ENCODE measurements around the gene TOR3A. TPM values are rescaled to one million over a fixed set of nuclear protein-coding genes. Genes with fewer than 3 reads are reported as not detected.
A peak's percentile ranks its signal among the peaks of the same experiment; 100 is the strongest.

TOR3A gene
- polyA plus RNA-seq, 1 of the 3 experiments (the other 2 are of a cell fraction) = 29.9 TPM

GRCh38 chr1:179120736-179121135, 38.9 kb downstream of the TOR3A start:
- peak overlapping the region in 1 of 2 experiments; percentile 54; a peak in 1 of 4 replicates for H3K27ac ChIP-seq (ENCODE audit: low read depth in 2 of 2, low read length in 1 of 2)
- H3F3A ChIP-seq (replicated peaks; ENCODE audit: insufficient read depth) = peaks cover 10% of the 10 kb centered on the region
- no peak overlapping the region for H3K4me3 ChIP-seq (ENCODE audit: low read depth in 2 of 2, low read length in 1 of 2)
- H2AFZ ChIP-seq (ENCODE audit: low read depth) = no peak overlapping the region
- CTCF ChIA-PET = interaction anchor here (0.6 to 4.4 kb wide), 26 partner anchors 9 to 248 kb away, joined by 3 to 31 read pairs (median 4); partner anchors contain the start of gene SOAT1
- peaks cover 83% of the 10 kb centered on the region for H3K79me2 ChIP-seq (ENCODE audit: insufficient read depth)
- H3K27me3 ChIP-seq (ENCODE audit: insufficient read depth) = no peaks in the 10 kb centered on the region
- 0 out of 2 replicates have a peak, but pooled peaks cover 3% of the 10 kb centered on the region for H4K20me1 ChIP-seq (ENCODE audit: insufficient read depth)
- POLR2A ChIA-PET = no interaction called here
- H3K9ac ChIP-seq = no peak overlapping the region
- H3K9me3 ChIP-seq = no peaks in the 10 kb centered on the region
- 100% methylated on average over 2 of the region's 2 CpGs for WGBS (ENCODE audit: low lambda C conversion rate)
- no peak overlapping the region for H3K4me2 ChIP-seq
- H3K4me1 ChIP-seq (ENCODE audit: control insufficient read depth in 1 of 2, insufficient read depth in 2 of 2, low read depth in 1 of 2, low read length in 1 of 2) = peaks cover 2 to 7% of the 10 kb centered on the region in 2 experiments; a peak in 2 of 4 replicates
- H3K36me3 ChIP-seq (replicated peaks in 1 of 2; ENCODE audit: control insufficient read depth in 1 of 2, insufficient read depth in 2 of 2, low read length in 1 of 2) = peaks cover 39 to 84% of the 10 kb centered on the region in 2 experiments
- TF ChIP-seq SIN3A (IDR thresholded peaks at IDR 0.05; ENCODE audit: borderline replicate concordance, low read depth, low read length) = no peak
- no peak for TF ChIP-seq GABPA (IDR thresholded peaks at IDR 0.05; ENCODE audit: low read depth)
- TF ChIP-seq JUND (IDR thresholded peaks at IDR 0.05) = no peak
- TF ChIP-seq, protein P1, sequence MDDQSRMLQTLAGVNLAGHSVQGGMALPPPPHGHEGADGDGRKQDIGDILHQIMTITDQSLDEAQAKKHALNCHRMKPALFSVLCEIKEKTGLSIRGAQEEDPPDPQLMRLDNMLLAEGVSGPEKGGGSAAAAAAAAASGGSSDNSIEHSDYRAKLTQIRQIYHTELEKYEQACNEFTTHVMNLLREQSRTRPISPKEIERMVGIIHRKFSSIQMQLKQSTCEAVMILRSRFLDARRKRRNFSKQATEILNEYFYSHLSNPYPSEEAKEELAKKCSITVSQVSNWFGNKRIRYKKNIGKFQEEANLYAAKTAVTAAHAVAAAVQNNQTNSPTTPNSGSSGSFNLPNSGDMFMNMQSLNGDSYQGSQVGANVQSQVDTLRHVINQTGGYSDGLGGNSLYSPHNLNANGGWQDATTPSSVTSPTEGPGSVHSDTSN (IDR thresholded peaks at IDR 0.05) = no peak
- no peak for TF ChIP-seq YY1 (IDR thresholded peaks at IDR 0.05; ENCODE audit: low read depth)
- TF ChIP-seq NFIC (IDR thresholded peaks at IDR 0.05; ENCODE audit: borderline replicate concordance) = no peak
- H3K9me2 ChIP-seq = no peaks in the 10 kb centered on the region
- no peak for DNase-seq

DNA sequence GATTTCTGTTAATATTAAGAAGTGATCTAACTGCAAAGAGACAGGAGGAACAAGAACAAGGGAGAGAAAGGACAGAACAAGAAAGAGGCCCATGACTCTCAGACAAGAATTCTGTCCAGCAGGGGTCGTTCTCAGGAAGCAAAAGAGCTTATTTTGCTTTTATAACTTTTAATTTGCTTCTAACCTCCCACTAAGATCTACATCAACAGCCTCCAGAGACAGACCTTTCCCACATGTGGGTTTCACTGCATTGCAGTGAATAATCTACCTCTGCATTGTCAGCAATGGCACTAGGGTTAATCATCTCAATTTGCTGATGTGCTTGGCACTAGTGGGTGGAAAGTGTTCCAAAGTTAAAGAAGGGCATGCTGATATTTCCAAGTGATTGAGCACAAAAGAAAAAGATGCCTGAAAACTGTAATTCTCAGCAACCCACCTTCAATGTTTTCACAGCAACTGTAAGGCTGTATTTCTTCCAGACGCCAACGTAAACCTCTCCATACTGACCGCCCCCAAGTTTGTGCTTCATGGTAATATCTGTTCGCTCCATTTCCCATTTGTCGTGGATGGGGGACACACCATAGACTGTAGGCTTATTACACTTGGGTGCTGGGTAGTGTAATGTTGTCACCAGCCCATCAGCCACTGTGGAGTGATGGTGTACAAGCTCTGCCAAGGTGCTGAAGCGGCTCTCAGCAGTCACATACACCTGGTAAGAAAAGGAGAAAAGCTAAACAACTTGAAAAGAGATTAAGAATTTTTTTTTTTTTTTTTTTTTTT, 39.5 kb downstream of the TOR3A start:
- peaks cover 83% of the 10 kb centered on the region for H3K79me2 ChIP-seq (ENCODE audit: insufficient read depth)
- H2AFZ ChIP-seq (ENCODE audit: low read depth) = no peak overlapping the region
- no peaks in the 10 kb centered on the region for H3K27me3 ChIP-seq (ENCODE audit: insufficient read depth)
- POLR2A ChIA-PET = no interaction called here
- H4K20me1 ChIP-seq (ENCODE audit: insufficient read depth) = 0 out of 2 replicates have a peak, but pooled peaks cover 3% of the 10 kb centered on the region
- CTCF ChIA-PET = interaction anchor here (0.6 to 4.4 kb wide), 30 partner anchors 9 to 248 kb away, joined by 3 to 31 read pairs (median 4); partner anchors contain the start of gene SOAT1
- WGBS (ENCODE audit: low lambda C conversion rate) = 84% methylated on average over 7 of the region's 7 CpGs
- no peak overlapping the region; the same call in 1 of the 2 replicates for H3K4me2 ChIP-seq
- TF ChIP-seq, protein P2, sequence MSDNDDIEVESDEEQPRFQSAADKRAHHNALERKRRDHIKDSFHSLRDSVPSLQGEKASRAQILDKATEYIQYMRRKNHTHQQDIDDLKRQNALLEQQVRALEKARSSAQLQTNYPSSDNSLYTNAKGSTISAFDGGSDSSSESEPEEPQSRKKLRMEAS (IDR thresholded peaks at IDR 0.05; ENCODE audit: low read depth) = no peak
- TF ChIP-seq IRF3 (IDR thresholded peaks at IDR 0.05; ENCODE audit: low read depth, low read length) (no peak), CTCF (IDR thresholded peaks at IDR 0.05) (peak; percentile 81), RAD21 (IDR thresholded peaks at IDR 0.05; ENCODE audit: low read length) (peak; percentile 78), SMC3 (IDR thresholded peaks at IDR 0.05; ENCODE audit: low read depth, low read length) (peak; percentile 83), SIN3A (IDR thresholded peaks at IDR 0.05; ENCODE audit: borderline replicate concordance, low read depth, low read length) (no peak), MEF2A (IDR thresholded peaks at IDR 0.05; ENCODE audit: borderline replicate concordance, low read depth) (no peak), TAF1 (IDR thresholded peaks at IDR 0.05; ENCODE audit: borderline replicate concordance, low read depth, low read length) (no peak)
- H3K4me1 ChIP-seq (ENCODE audit: control insufficient read depth in 1 of 2, insufficient read depth in 2 of 2, low read depth in 1 of 2, low read length in 1 of 2) = peaks cover 4 to 9% of the 10 kb centered on the region in 2 experiments; a peak in 3 of 4 replicates
- H3K4me3 ChIP-seq (ENCODE audit: low read depth in 2 of 2, low read length in 1 of 2) = no peak overlapping the region
- H3K27ac ChIP-seq (ENCODE audit: low read depth in 2 of 2, low read length in 1 of 2) = peak overlapping the region in 1 of 2 experiments; percentile 54; a peak in 2 of 4 replicates
- peaks cover 13% of the 10 kb centered on the region for H3F3A ChIP-seq (replicated peaks; ENCODE audit: insufficient read depth)
- no peak overlapping the region for H3K9ac ChIP-seq
- H3K9me2 ChIP-seq = no peaks in the 10 kb centered on the region
- DNase-seq = peak; percentile 42
- H3K9me3 ChIP-seq = no peaks in the 10 kb centered on the region
- peaks cover 41 to 82% of the 10 kb centered on the region in 2 experiments for H3K36me3 ChIP-seq (replicated peaks in 1 of 2; ENCODE audit: control insufficient read depth in 1 of 2, insufficient read depth in 2 of 2, low read length in 1 of 2)
